Mesenchymal stem cell (in vitro differentiated cells and primary cell): ENCODE results near the gene KCNH1.

Experiments
- DNase-seq: peaks from one replicate; pipeline ENCODE4 v3.0.0-alpha.2; 2013
- H2AFZ ChIP-seq: one replicate; pipeline ENCODE4 v1.6.1; 2013; ENCODE audit warnings: low read depth, mild to moderate bottlenecking, control low read depth, inconsistent platforms, low read length, moderate library complexity
- H2AK5ac ChIP-seq: 2 replicates; pipeline ENCODE4 v1.6.1; 2013; ENCODE audit warnings: low read length, moderate library complexity, mild to moderate bottlenecking, inconsistent platforms; ENCODE audit not compliant: severe bottlenecking
- H2BK120ac ChIP-seq: one replicate; pipeline ENCODE4 v1.6.1; 2013; ENCODE audit warnings: low read depth, mild to moderate bottlenecking, inconsistent platforms, low read length, moderate library complexity
- H2BK12ac ChIP-seq, 2 experiments: one replicate each; pipeline ENCODE4 v1.6.1; 2013; ENCODE audit warnings: inconsistent platforms in 2 of 2, low read length in 2 of 2, mild to moderate bottlenecking in 2 of 2, moderate library complexity in 2 of 2, control low read depth in 1 of 2
- H2BK15ac ChIP-seq: one replicate; pipeline ENCODE4 v1.6.1; 2013; ENCODE audit warnings: mild to moderate bottlenecking, low read depth, inconsistent platforms; ENCODE audit not compliant: poor library complexity, severe bottlenecking
- H2BK5ac ChIP-seq: 2 replicates; pipeline ENCODE4 v1.6.1; 2013; ENCODE audit warnings: low read depth, mild to moderate bottlenecking, low read length, control low read depth, inconsistent platforms; ENCODE audit not compliant: poor library complexity, severe bottlenecking
- H3K14ac ChIP-seq, 2 experiments: one replicate each; pipeline ENCODE4 v1.6.1; 2013; ENCODE audit warnings: inconsistent platforms in 2 of 2, low read length in 2 of 2, control low read depth in 1 of 2, mild to moderate bottlenecking in 1 of 2, moderate library complexity in 1 of 2
- H3K18ac ChIP-seq, 2 experiments: one replicate each; pipeline ENCODE4 v1.6.1; 2013; ENCODE audit warnings: inconsistent platforms in 2 of 2, low read length in 2 of 2, control low read depth in 1 of 2, low read depth in 1 of 2, mild to moderate bottlenecking in 1 of 2
- H3K23ac ChIP-seq, 2 experiments: one replicate each; pipeline ENCODE4 v1.6.1; 2013; ENCODE audit warnings: inconsistent platforms in 2 of 2, low read length in 2 of 2, mild to moderate bottlenecking in 2 of 2, moderate library complexity in 2 of 2, control low read depth in 1 of 2
- H3K27ac ChIP-seq: 2 replicates; pipeline ENCODE4 v1.5.1; 2013; ENCODE audit warnings: mild to moderate bottlenecking, moderate library complexity, low read length, control low read depth, inconsistent platforms; ENCODE audit not compliant: poor library complexity, severe bottlenecking
- H3K27me3 ChIP-seq, 2 experiments: 2 replicates each; pipeline versions ENCODE4 v1.6.1 to v1.7.0; 2013; ENCODE audit warnings: low read length in 2 of 2, mild to moderate bottlenecking in 2 of 2, moderate library complexity in 2 of 2, control low read depth in 1 of 2, inconsistent platforms in 1 of 2; ENCODE audit not compliant: control insufficient read depth in 1 of 2, insufficient read depth in 1 of 2
- H3K36me3 ChIP-seq, 2 experiments: 2 replicates each; pipeline versions ENCODE4 v1.6.1 to v1.7.0; 2013; ENCODE audit warnings: low read length in 2 of 2, control low read depth in 1 of 2, inconsistent platforms in 1 of 2, low read depth in 1 of 2, mild to moderate bottlenecking in 1 of 2; ENCODE audit not compliant: insufficient read depth in 2 of 2, control insufficient read depth in 1 of 2
- H3K4ac ChIP-seq, 2 experiments: one replicate each; pipeline ENCODE4 v1.6.1; 2013; ENCODE audit warnings: inconsistent platforms in 2 of 2, low read length in 2 of 2, mild to moderate bottlenecking in 2 of 2, moderate library complexity in 2 of 2, control low read depth in 1 of 2, low read depth in 1 of 2
- H3K4me1 ChIP-seq: 2 replicates; pipeline ENCODE4 v1.6.1; 2013; ENCODE audit warnings: low read depth, low read length, control low read depth; ENCODE audit not compliant: control insufficient read depth, insufficient read depth
- H3K4me2 ChIP-seq: 2 replicates; pipeline ENCODE4 v1.6.1; 2013; ENCODE audit warnings: low read length, mild to moderate bottlenecking, inconsistent platforms; ENCODE audit not compliant: poor library complexity, severe bottlenecking
- H3K4me3 ChIP-seq, 2 experiments: 2 replicates each; pipeline versions ENCODE4 v1.5.1 to v1.7.0; 2013; ENCODE audit warnings: low read length in 2 of 2, mild to moderate bottlenecking in 2 of 2, control low read depth in 1 of 2, low read depth in 1 of 2; ENCODE audit not compliant: insufficient read depth in 1 of 2
- H3K79me1 ChIP-seq: replicated peaks from 2 replicates; pipeline ENCODE4 v1.6.1; 2013; ENCODE audit warnings: mild to moderate bottlenecking, control low read depth, low read length, inconsistent platforms; ENCODE audit not compliant: poor library complexity, severe bottlenecking
- H3K9ac ChIP-seq: 2 replicates; pipeline ENCODE4 v1.7.0; 2013; ENCODE audit warnings: mild to moderate bottlenecking, low read length, moderate library complexity
- H3K9me3 ChIP-seq: 2 replicates; pipeline ENCODE4 v1.7.0; 2013; ENCODE audit warnings: mild to moderate bottlenecking, low read length; ENCODE audit not compliant: control insufficient read depth
- H4K8ac ChIP-seq: one replicate; pipeline ENCODE4 v1.6.1; 2013; ENCODE audit warnings: inconsistent platforms, mild to moderate bottlenecking, low read length, moderate library complexity
- H4K91ac ChIP-seq: one replicate; pipeline ENCODE4 v1.6.1; 2013; ENCODE audit warnings: mild to moderate bottlenecking, low read length, inconsistent platforms
- WGBS: methylation state at CpG from one replicate; pipeline ENCODE4 v1.1.7; 2013; ENCODE audit warnings: mixed read lengths; 5-methylcytosine and 5-hydroxymethylcytosine counted together

Gene KCNH1

GRCh38 chr1:210848474-210848873, 285.5 kb downstream of the KCNH1 start:
- no peak overlapping the region for H2BK5ac ChIP-seq
- H3K18ac ChIP-seq = no peak overlapping the region
- no peak overlapping the region for H2BK12ac ChIP-seq
- H3K4me3 ChIP-seq = no peak overlapping the region
- no peak overlapping the region for H3K4me2 ChIP-seq
- peaks cover 4% of the 10 kb centered on the region for H3K79me1 ChIP-seq
- 100% methylated on average over 1 of the region's 3 CpGs for WGBS
- H3K27me3 ChIP-seq = no peaks in the 10 kb centered on the region
- no peak overlapping the region for H3K4ac ChIP-seq
- H3K27ac ChIP-seq = no peak overlapping the region
- H2BK120ac ChIP-seq = no peak overlapping the region
- H3K9me3 ChIP-seq = peaks cover 6% of the 10 kb centered on the region
- no peak overlapping the region for H2BK15ac ChIP-seq
- H3K4me1 ChIP-seq = no peaks in the 10 kb centered on the region
- no peak for DNase-seq
- no peak overlapping the region for H3K23ac ChIP-seq
- H2AFZ ChIP-seq = no peak overlapping the region
- no peak overlapping the region for H3K14ac ChIP-seq
- H3K36me3 ChIP-seq = no peaks in the 10 kb centered on the region
- no peak overlapping the region for H4K8ac ChIP-seq
- H2AK5ac ChIP-seq = no peak overlapping the region
- H4K91ac ChIP-seq = no peak overlapping the region
- H3K9ac ChIP-seq = no peak overlapping the region

- Histone ChIP-seq H3K14ac (no peak overlapping the region), H3K4me2 (no peak overlapping the region), H2BK15ac (no peak overlapping the region), H3K23ac (no peak overlapping the region), H2BK12ac (no peak overlapping the region), H3K27ac (no peak overlapping the region), H3K79me1 (peaks cover 1% of the 10 kb centered on the region), H3K18ac (no peak overlapping the region), H3K4me1 (no peaks in the 10 kb centered on the region), H3K27me3 (no peaks in the 10 kb centered on the region), H3K4me3 (no peak overlapping the region), H4K8ac (no peak overlapping the region), H2BK120ac (no peak overlapping the region), H2AK5ac (no peak overlapping the region), H2AFZ (no peak overlapping the region), H3K4ac (no peak overlapping the region), H3K9me3 (peaks cover 11% of the 10 kb centered on the region), H3K9ac (no peak overlapping the region), H2BK5ac (no peak overlapping the region), H3K36me3 (no peaks in the 10 kb centered on the region), H4K91ac (no peak overlapping the region)
- DNase-seq = no peak
- WGBS = 95% methylated on average over 4 of the region's 5 CpGs
These were observed 291.9 kb downstream of the KCNH1 start for GRCh38 chr1:210841926-210842625.

GRCh38 chr1:210830034-210831028, 303.6 kb downstream of the KCNH1 start:
- Histone ChIP-seq H3K4me2 (no peak overlapping the region), H4K91ac (no peak overlapping the region), H3K79me1 (no peaks in the 10 kb centered on the region), H2BK12ac (no peak overlapping the region), H3K4me3 (no peak overlapping the region), H3K14ac (no peak overlapping the region), H3K4ac (no peak overlapping the region), H3K27me3 (no peaks in the 10 kb centered on the region), H3K36me3 (no peaks in the 10 kb centered on the region), H3K9ac (no peak overlapping the region), H3K18ac (no peak overlapping the region), H2AK5ac (no peak overlapping the region), H2BK15ac (no peak overlapping the region), H4K8ac (no peak overlapping the region), H3K9me3 (peaks cover 5% of the 10 kb centered on the region), H3K23ac (no peak overlapping the region), H2BK5ac (no peak overlapping the region), H2AFZ (no peak overlapping the region), H3K27ac (no peak overlapping the region), H2BK120ac (no peak overlapping the region), H3K4me1 (no peaks in the 10 kb centered on the region)
- WGBS = 73% methylated on average over 6 of the region's 6 CpGs
- no peak for DNase-seq

- H3K18ac ChIP-seq = no peak overlapping the region
- no peaks in the 10 kb centered on the region for H3K27me3 ChIP-seq
- H2BK15ac ChIP-seq = no peak overlapping the region
- no peak overlapping the region for H2AK5ac ChIP-seq
- H3K14ac ChIP-seq = no peak overlapping the region
- H4K91ac ChIP-seq = no peak overlapping the region
- no peak overlapping the region for H2BK5ac ChIP-seq
- no peak overlapping the region for H3K9ac ChIP-seq
- no peak overlapping the region for H3K23ac ChIP-seq
- H4K8ac ChIP-seq = no peak overlapping the region
- H3K4me1 ChIP-seq = no peaks in the 10 kb centered on the region
- H3K79me1 ChIP-seq = no peaks in the 10 kb centered on the region
- no peak overlapping the region for H2BK12ac ChIP-seq
- no peak overlapping the region for H2AFZ ChIP-seq
- H3K4me3 ChIP-seq = no peak overlapping the region
- H2BK120ac ChIP-seq = no peak overlapping the region
- H3K4me2 ChIP-seq = no peak overlapping the region
- H3K9me3 ChIP-seq = peaks cover 5% of the 10 kb centered on the region
- H3K4ac ChIP-seq = no peak overlapping the region
- 80% methylated on average over 4 of the region's 4 CpGs for WGBS
- H3K36me3 ChIP-seq = no peaks in the 10 kb centered on the region
- DNase-seq = no peak
- no peak overlapping the region for H3K27ac ChIP-seq
These were observed 304.9 kb downstream of the KCNH1 start for GRCh38 chr1:210828996-210829596.
